NCI-H1092 (cell line): ENCODE measurements around the gene SURF6.
"Not testable (repeated sequence)": the region's sequence is repeated elsewhere in the genome, so short reads cannot be mapped to it uniquely, and the experiment has no call there.

Experiments used
- DNase-seq: peaks from one replicate; lab custom pipeline; 2025; lab: John Stamatoyannopoulos, UW

Gene SURF6

DNA sequence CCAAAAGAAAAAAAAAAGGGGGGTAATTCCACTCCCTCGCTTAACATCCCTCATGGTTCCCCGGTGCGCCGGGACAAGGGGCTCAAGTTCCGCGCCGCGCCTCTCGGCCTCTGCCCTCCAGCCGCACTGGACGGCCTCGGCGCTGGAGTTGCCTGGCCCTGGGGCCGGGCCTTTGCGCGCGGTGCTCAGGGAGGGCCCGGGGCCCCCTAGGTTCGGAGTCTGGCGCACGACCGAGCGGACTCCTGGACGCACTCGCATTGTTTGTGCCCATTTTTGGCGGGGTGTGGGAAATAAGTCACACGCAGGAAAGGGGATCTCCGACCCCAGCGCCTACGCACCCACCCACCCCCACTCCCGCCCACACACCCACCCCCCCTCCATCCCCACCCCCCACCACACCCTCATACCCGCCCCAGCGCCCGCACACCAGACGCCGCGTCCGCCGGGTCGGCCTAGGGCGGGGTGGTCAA is 11.6 kb upstream of the SURF6 start:
- DNase-seq: no peak

DNA sequence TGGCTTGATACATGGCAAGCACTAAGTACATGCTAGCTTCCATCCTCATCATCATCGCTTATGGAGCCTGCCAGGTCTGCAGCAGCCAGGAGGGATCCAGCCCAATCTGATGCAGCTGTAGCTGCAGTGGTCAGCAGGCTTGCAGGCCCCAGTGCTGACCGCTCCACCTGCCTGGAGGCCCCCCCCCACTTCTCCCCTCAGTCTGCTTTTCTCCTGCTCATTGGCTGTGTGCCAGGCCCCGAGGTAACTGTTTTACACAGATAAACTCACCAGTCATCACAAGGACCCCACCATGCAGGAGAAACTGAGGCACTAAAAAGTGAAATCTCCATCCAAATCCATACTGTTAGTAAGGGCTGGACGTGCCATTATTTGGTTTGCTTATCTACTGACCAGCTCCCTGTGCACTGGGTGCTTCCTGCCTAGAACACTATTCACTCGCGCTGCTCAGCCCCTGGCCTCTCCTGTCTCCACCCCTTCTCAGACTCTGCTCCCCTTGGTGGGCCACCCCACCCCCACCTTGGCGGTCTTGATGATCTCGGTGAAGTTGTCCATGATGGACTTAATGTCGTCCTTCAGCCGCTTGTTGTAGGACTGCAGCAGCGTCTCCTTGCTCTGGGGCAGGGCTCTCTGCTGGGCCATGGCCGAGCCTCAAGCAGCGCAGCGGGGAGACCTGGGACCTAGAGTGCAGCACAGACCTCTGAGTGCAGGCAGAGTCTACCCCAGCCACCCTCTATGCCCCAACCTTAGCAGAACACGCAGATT is 10.2 kb upstream of the SURF6 start:
- no peak for DNase-seq

DNA sequence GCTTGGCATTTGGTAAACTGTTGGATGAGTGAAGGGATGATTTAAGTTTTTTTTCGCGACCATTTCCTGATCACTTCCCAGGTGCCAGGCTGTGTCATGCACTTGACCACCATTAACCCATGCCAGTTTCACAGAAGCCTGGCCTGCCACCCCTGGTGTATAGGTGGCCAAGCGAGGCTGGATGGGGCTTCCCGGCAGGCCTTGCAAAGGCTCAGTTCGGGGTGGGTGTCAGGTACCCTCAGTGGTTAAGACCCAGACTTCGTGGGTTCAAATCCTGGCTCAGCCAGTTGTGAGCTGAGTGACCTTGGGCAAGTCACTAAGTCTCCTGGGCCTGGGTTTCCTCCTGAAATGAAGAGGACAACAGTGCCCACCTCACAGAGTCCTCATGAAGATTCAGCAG is 9.6 kb upstream of the SURF6 start:
- DNase-seq: no peak

DNA sequence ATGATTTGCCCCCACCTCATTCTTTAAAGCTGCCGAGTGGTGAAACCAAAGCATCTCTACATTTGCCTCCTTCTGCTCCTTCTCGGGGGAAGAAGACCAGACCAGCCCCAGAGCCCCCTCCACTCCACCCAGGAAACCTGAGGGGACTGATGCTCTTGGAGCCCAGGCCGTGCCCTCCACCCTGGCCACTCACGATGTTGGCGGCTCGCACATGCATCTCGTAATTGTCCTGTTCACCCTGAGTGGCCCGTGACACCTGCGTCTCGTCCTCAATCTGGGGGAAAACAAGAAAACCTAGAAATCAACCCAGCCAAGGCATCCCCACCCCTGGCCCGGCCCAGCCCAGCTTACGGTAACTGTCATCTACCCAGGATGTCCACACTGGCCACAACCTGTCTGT is 9.0 kb upstream of the SURF6 start:
- DNase-seq: no peak

DNA sequence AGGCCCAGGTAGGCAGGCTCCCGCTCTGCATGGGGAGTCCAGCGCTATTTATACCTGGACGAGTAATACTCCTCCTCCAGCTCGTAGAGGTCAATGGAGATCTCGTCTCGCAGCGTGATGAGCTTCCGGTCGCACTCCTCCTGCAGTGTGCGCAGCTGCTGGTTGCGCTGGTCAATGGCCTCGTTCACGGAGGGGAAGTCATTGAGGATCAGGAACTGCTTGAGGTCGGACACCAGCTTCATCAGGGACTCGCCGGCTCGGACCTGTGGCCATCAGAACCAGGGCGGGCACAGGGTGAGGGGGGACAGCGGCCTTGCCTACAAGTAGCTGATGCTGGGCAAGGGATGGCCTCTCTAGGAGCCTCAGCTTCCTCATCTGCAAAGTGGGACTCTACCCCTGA is 8.1 kb upstream of the SURF6 start:
- no peak for DNase-seq

DNA sequence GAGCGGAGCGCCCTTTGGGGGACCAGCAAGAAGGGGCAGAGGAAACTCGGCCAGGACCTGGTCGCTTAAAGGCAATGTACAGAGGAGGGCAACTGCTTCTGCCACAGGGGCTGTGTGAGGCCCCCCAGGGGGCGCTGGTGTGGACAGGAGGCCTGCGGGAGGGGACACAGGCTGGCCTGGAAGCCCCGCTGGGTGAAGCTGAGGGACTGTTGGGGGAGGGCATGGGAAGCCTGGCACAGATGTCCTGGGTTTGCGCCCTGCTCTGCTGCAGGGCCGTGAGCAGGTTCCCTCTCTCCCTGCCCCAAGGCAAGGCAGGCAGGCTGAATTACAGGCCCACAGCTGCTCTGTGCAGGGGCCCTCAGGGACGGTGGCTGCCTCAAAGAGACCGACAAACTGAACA is 6.6 kb upstream of the SURF6 start:
- DNase-seq: no peak

DNA sequence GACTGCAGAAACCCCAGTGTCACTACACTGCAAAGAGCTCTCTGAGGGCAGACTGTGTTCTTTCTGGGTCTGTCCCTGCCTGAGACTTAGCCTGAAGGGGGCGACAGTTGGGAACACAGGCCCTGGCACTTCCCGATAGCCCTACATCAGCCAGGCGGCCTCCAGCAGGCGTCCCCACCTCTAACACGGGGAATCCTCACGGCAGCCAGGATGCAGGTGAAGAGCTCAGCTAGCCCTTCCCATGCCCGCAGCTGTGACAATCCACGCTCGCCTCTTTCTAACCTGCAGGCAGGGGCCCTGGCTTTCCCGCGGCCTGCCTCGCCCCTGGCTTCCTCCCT is 6.0 kb upstream of the SURF6 start:
- no peak for DNase-seq

DNA sequence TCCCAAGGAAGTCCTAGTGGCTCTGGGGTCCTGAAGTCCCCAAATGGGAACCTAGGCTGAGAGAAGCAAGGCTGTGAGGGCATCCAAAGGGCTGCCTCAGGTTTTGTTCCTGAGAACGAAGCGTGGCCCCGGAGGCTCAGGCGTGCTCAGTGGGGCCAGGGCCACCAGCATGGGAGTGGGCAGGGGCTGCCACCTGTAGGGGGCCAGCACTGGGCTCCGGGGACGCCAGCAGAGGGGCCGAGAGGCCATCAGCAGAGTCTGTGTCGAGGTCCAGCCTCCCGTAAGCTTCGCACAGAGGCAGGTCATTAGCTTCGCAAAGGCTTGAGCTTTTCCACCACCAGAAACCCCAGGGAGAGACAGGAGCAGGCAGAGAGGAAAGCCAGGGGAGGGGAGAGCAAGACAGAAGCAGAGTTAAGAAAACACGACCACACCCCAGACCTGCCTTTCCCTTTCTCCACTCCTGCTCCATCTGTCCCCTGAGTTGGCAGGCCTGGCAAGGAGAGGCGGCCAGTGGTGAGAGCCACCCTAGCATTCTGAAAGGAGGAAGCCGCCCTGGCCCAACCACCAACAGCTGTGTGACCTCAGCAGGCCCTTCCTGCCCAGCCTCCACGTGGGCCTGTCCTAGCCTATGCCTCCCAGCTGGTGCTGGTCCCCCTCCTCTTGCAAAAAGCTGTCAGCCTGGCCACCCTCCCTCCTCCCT is 5.5 kb upstream of the SURF6 start:
- DNase-seq: no peak

DNA sequence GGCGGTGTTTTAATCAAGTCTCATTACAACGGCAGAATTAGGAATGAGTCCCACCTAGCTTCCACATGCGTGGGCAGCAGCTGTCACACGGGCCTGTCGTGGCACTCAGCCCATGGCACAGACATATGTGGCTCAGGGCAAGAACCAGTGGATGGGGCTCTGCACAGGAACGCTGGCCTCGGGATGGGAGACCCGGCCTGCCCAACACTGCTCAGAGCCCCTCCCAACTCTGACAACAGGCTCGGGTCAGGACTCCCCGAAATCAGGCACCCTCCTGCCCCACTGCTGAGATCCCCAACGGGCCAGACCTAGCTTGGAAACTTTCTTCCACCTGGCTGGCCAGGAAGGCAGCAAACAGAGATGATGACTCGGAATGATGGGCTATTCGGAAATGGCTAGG is 4.9 kb upstream of the SURF6 start:
- no peak for DNase-seq

DNA sequence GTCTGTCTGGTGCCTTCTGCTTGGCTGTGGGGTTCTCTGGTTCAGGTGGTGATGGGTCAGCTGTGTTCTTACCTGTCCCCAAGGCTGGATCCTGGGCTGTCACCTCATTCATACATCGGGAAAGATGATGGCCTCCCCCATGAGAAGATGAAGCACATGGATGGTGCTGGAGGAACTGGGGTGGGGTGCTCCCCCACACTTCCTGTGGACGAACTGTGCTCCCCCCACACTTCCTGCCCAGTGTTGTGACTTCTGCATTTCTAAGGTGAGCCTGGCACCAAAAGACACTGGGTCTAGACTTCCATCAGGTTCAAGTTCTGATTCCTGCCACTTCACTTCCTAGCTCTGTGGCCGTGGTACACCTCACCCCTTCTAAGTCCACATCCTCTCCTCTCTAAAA is 4.3 kb upstream of the SURF6 start:
- no peak for DNase-seq

DNA sequence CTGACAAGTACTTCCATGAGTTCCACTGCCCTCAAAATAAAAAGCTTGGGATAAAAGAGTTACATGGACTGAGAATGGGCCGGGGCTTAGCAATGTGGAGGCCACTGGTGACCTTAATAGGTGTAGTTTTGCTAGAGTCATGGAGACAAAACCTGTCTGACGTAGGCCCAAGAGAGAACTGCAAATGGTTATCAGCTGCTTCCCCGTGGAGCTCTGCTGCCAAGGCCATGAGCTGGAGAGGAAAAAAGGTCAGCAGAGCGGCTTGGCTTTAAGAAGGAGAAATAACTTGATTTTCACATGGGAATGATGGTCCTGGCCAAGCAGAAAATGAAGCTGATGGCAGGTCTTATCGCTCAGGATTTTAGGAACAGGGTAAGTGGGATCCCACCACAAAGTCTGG is 3.7 kb upstream of the SURF6 start:
- DNase-seq: no peak

DNA sequence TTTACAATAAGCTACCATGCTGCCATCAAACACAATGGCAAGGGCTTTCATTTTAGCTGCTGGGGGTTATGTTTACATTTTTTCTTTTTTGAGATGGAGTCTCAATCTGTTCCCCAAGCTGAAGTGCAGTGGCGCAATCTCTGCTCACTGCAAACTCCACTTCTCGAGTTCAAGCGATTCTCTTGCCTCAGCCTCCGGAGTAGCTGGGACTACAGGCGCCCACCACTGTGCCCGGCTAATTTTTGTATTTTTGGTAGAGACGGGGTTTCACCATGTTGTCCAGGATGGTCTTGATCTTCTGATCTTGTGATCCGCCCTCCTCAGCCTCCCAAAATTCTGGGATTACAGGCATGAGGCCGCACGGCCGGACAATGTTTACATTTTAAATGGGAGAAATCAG is 1.1 kb downstream of the SURF6 start:
- DNase-seq: not testable (repeated sequence)

DNA sequence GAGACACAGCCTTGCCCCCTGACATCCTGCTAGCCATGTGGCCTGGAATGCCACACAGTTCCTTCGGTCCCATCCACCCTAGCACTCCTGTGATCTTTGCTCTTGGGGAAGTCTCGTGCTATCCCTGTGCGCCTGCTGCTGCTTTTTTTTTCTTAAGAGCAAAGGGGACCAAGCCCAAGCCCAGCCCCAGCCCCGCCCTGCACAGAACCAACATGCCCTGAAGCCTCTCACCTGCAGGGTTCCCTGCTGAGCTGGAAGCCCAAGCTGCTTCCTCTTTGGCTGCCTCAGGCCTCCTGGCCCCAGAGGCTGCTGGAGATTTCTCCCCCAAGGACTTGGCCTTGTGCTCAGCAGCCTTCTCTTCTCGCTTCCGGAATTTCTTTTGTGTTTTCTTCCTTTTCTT is 1.8 kb downstream of the SURF6 start:
- no peak for DNase-seq

DNA sequence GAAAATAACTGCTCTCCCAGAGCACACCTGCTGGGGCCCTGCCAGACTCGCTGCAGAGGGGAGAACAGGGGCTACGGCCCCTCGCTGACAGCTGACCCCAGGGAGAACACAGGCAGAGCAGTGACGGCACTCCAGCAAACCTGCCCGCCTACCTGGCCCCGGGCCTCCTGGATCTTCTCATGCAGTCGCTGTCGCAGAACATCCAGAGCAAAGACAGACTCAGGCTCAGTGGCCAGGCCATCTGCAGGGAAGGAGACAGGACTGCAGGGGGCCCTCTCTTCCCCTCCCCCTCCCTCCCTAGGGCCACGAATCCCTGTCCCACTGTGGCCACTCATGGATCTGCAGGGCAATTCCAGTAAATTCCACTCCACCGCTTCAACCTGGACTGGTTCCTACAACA is 2.4 kb downstream of the SURF6 start:
- no peak for DNase-seq

DNA sequence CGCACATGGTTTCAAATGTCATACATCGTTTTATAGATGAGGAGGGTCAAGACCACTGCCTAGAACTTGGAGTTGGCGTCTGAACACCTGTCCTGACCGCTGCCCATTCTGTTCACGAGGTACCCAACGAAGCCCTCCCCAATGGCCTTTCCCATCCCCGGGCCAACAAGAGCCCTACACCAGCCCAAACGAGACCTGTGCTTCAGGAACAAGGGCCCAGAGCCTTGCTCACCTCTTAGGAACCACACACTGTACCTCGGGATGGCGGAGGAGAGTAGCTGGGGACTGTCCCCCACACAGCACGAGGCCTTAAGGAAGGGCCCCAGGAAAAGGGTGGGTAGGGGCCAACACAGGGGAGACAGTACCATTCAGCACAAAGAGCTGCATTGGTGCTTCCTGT is 3.0 kb downstream of the SURF6 start:
- no peak for DNase-seq

DNA sequence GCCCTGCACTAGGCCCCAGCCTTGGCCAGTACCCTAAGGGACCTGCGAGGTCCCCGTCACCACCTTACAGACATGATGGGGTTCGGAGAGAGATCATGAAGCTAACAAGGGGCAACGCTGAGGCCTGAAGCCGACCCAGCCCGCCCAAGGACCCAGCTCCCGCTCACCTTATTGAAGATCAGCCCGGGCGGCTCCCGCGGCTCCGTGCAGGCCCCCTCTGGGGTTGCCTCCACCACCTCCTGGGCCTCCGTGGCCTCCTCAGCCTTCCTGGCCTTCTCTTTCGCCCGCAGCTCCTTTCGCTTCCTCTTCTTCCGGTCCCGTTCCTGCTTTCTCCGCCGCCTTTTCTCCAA is 3.6 kb downstream of the SURF6 start:
- no peak for DNase-seq

DNA sequence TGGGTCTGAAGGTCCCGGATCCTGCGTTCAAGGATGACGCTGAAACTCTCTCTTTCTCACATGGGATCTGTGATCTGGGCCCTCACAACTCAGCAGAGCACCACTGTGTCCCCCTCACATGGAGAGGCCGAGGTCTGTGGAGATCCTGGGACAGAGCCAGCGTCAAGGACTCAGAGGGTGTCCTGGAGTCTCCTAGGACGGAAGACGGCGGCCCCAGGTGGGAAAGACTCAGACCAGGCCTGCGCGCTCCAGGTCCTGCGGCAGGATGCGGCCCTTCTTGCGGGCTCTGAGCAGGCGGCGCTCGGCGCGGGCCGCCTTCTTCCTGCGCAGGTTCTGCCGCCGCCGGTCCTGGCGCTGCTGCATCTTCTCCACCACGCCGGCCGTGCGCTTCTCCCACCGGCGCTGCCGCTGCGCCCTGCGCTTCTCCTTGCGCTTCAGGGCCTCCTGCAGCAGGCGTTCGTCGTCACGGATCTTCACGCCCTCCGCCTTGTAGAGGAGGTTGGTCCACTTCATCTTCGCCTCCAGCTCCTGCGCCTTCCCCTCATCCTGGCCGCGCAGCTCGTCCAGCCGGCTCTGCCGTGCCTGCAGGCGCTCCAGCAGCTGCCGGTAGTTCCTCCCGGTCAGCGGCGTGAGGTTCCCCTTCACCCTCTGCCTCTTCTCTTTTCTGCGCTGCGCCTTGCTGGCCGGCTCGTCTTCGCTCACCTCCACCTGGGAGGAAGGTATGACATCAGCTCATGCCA is 4.2 kb downstream of the SURF6 start:
- DNase-seq: no peak

DNA sequence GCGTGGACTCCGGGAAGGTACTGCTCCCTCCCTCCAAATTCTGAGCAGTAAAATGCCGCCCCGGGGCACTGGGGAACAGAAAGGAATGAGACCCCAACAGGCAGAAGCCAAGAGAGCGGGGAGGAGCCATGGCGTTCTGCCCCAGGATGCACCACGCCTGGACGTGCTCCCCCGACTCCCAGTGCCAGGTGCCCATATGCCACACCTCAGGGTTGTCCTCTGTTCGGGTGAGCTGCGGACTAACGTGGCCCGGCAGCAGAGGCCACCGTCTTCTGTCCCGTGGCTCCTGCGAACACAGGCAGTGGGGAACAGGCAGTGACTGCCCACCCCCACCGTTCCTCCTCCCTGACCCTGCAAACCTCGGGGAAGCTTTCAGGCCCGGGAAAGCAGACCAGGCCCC is 4.8 kb downstream of the SURF6 start:
- DNase-seq: no peak

DNA sequence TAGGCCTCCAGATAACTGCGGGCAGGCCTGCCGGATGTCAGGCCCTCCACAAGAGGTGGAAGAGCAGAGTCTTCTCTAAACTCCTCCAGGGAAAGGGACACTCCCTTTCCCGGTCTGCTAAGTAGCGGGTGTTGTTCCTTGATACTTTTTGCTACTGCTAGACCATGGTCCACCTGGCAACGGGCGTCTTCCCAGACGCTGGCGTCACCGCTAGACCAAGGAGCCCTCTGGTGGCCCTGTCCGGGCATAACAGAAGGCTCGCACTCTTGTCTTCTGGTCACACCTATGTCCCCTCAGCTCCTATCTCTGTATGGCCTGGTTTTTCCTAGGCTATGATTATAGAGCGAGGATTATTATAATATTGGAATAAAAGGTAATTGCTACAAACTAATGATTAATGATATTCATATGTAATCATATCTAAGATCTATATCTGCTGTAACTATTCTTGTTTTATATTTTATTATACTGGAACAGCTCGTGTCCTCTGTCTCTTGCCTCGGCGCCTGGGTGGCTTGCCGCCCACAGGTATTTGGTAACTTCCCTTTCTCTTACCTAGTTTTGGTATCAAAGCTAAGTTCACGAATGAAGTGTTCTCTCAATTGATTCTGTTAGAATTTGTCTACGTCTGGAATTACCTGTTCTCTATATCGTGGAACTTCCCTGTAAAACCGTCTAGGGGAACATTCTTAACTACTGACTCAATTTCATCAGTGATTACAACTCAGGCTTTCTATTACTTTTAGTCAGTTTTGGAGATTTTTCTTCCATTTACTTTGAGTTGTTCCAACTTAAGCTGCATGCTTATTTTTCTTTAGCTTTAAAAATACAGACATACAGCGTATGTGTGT is 6.5 kb downstream of the SURF6 start:
- DNase-seq: not testable (repeated sequence)

DNA sequence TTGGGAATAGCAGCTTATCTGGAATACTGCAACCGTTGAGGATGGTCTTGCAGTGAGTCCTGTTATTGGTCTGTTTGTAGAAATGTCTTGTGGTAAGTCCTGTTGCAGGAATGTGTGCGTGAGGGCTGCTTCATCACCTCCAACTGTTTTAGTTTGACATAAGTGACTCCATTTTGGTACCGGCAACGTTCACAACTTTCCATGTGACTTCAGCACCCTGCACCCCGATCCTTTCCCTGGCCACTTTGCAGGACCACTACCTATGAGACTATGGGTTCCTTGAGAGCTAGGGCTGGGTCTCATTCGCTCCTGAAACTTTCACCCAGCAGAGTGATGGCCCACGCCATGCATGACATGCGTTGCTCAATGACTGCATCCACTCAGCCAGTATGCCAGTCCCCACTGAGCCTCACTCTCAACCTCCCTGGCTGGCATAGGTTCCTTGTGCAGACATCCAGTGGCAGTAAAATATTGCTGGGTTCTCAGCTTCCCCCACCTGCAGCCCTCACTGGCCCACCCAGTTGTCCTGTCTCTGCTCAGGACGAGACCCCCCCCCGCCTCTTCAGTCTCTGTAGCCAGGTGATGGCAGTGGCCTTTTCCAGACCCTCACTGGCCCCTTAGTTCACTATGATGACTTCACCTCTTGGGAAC is 8.0 kb downstream of the SURF6 start:
- DNase-seq: no peak

DNA sequence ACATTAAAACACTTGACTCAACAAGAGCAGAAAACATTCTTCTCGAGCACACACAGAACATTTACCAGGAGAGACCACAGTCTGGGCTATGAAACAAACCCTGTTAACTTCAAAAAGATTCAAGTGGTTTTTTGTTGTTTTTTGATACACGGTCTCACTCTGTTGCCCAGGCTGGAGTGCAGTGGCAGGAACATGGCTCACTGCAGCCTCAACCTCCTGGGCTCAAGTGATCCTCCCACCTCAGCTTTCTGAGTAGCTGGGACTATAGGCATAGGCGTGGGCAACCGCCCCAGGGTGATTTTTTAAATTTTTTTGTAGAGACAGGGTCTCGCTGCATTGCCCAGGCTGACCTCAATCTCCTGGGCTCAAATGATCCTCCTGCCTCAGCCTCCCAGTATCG is 9.0 kb downstream of the SURF6 start:
- not testable (repeated sequence) for DNase-seq
